NB4 (cell line): ENCODE measurements around the gene SUFU.

Experiments
- DNase-seq: peaks from one replicate; pipeline ENCODE4 v3.0.0; 2010; ENCODE audit warnings: low read depth
- H3K4me3 ChIP-seq: one replicate; pipeline ENCODE4 v1.5.1; 2011; ENCODE audit warnings: mild to moderate bottlenecking, low read depth, low read length, moderate library complexity
- MYC ChIP-seq: IDR thresholded peaks from 2 replicates; pipeline ENCODE4 v1.6.1; 2011; ENCODE audit warnings: low read depth, low read length
- POLR2A ChIP-seq: IDR thresholded peaks from 2 replicates; pipeline ENCODE4 v1.6.1; 2011; ENCODE audit warnings: mild to moderate bottlenecking; ENCODE audit not compliant: insufficient read length; ENCODE audit errors: extremely low read depth
- TF ChIP-seq, protein P1 (sequence below): IDR thresholded peaks from 2 replicates; pipeline ENCODE4 v1.6.1; 2011; ENCODE audit warnings: low read depth, low read length
- TF ChIP-seq, protein P2 (sequence below): IDR thresholded peaks from one replicate; pipeline ENCODE4 v1.5.1; 2012; ENCODE audit warnings: low read depth, low read length

SUFU gene

DNA sequence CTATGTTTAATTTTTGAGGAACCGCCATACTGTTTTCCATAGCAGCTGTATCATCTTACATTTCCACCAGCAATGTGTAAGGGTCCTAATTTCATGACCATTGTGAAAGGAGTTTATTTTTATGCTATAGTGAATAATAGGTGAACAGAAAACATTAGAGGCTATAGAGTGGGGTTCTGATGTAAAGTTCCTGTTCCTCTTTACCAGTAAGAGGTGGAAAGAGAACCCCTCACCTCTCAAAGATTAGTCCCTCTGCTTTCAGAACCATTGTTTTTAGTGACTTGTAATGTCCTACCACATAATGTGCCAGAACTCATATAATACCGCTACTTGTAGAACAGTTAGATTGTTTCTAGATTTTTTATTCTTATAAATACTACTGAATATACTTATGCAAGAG, 34.2 kb downstream of the SUFU start:
- H3K4me3 ChIP-seq: no peak overlapping the region
- no peak for DNase-seq
- no peak for TF ChIP-seq MYC
- TF ChIP-seq, protein P1, sequence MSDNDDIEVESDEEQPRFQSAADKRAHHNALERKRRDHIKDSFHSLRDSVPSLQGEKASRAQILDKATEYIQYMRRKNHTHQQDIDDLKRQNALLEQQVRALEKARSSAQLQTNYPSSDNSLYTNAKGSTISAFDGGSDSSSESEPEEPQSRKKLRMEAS: no peak
- no peak for TF ChIP-seq POLR2A
- TF ChIP-seq, protein P2, sequence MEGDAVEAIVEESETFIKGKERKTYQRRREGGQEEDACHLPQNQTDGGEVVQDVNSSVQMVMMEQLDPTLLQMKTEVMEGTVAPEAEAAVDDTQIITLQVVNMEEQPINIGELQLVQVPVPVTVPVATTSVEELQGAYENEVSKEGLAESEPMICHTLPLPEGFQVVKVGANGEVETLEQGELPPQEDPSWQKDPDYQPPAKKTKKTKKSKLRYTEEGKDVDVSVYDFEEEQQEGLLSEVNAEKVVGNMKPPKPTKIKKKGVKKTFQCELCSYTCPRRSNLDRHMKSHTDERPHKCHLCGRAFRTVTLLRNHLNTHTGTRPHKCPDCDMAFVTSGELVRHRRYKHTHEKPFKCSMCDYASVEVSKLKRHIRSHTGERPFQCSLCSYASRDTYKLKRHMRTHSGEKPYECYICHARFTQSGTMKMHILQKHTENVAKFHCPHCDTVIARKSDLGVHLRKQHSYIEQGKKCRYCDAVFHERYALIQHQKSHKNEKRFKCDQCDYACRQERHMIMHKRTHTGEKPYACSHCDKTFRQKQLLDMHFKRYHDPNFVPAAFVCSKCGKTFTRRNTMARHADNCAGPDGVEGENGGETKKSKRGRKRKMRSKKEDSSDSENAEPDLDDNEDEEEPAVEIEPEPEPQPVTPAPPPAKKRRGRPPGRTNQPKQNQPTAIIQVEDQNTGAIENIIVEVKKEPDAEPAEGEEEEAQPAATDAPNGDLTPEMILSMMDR: no peak

DNA sequence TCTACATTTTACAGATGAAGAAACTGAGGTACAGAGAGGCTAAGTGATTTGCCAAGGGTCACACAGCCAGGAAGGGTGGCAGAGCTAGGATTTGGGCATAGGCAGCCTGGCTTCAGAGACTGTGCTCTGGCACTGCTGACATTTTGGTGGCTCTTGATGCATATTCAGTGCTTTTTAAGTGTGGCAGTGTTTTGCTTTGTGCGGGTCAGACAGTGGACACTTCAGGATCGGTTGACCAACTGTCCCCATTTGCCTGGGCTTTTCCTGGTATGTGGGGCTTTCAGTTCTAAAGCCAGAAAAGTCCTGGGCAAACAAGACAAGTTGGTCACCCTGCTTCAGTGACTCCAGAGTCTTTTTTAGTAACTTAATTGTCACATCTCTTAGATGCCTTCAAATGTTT, 35.0 kb downstream of the SUFU start:
- H3K4me3 ChIP-seq: no peak overlapping the region
- TF ChIP-seq POLR2A (no peak), MYC (no peak)
- TF ChIP-seq, protein P1: no peak
- TF ChIP-seq, protein P2: no peak
- no peak for DNase-seq

DNA sequence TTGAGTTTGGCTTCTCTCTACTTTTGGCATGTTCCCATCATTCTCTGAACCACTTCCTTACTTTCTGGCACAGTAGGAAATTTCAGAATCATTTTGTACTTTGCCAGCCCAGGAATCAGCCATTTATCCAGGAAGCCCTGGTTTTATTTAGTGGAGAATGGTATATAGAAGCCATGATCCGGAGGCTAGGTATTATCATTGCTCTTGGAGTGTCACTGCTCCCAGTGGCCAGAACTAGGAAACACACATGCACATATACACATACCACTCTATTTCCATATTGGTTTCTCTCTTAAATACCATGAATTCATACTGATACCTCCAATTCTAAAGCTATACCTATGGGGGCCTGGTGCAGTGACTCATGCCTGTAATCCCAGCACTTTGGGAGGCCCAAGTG, 36.3 kb downstream of the SUFU start:
- TF ChIP-seq POLR2A: no peak
- TF ChIP-seq, protein P2: peak; percentile 53
- peak; percentile 27 for DNase-seq

DNA sequence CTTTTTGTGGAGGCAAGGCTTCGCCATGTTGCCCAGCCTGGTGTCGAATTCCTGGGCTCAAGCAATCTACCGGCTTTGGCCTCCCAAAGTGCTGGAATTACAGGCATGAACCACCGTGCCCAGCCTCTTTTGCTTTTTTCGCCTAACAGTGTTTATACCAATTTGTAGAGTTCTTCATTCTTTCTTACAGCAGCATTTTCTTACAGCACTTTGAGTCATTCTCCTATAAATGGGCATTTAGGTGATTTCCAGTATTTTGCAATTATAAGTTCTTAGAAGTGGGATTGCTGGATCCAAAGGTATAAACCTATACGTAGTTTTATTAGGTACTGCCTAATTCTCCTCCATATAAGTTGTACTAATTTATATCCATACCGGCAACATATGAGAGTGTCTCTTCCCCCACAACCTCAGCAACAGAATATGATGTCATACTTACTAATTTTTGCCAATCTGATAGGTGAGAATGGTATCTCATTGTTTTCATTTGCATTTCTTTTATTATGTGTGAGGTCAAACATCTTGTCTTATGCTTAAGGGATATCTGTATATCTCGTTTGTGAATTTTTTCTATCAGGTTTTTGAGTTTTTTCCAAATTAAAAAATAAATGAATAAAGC, 39.1 kb downstream of the SUFU start:
- TF ChIP-seq POLR2A (no peak), MYC (no peak)
- TF ChIP-seq, protein P2: no peak
- TF ChIP-seq, protein P1: no peak
- no peak for DNase-seq
- no peak overlapping the region for H3K4me3 ChIP-seq

More for the DNA sequence above, 36.3 kb downstream of the SUFU start:
- H3K4me3 ChIP-seq: no peak overlapping the region

DNA sequence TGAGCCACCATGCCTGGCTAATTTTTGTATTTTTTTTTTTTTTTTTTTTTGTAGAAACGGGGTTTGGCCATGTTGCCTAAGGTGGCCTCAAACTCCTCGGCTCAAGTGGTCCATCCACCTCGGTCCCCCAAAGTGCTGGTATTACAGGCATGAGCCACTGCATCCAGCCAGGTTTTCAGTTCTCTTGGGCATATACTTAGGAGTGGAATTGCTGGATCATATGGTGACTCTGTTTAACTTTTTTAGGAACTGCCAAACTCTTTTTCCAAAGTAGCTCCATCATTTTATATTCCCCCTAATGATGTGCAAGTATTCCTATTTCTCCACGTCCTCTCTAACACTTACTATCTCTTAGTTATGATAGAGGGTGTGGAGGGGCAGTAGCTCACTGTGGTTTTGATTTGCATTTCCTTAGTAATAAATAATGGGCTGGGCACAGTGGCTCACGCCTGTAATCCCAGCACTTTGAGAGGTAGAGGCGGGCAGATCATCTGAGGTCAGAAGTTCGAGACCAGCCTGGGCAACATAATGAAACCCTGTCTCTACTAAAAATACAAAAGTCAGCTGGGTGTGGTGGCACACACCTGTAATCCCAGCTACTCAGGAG, 41.6 kb downstream of the SUFU start:
- DNase-seq: no peak
- TF ChIP-seq, protein P1: no peak
- TF ChIP-seq, protein P2: no peak
- TF ChIP-seq MYC (no peak), POLR2A (no peak)
- H3K4me3 ChIP-seq: no peak overlapping the region

DNA sequence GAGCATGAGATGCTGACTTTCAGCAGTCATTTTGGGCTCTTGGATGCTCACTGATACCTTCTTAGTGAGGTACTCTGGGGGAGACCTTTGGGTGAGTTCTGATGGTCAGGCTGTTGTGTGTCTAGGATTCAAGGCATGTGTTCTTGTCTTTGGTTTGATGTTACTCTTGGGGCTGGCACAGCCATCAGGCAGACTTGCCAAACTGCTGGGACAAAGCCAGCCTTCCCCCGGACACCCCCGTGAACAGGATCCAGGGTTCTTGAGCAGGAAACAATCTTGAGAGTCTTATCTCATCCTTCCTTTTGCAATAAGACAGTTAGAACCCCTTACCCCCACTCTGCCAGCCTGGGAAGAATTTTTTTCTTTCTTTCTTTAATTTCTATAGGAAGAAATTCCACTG, 42.2 kb downstream of the SUFU start:
- no peak for TF ChIP-seq POLR2A
- H3K4me3 ChIP-seq: no peak overlapping the region
- DNase-seq: no peak
